Keratinocyte (primary cell): ENCODE data around the gene PCBD1. TPM values are rescaled to one million over a fixed set of nuclear protein-coding genes. Genes with fewer than 3 reads are reported as not detected.
A peak's percentile ranks its signal among the peaks of the same experiment; 100 is the strongest.

Experiments used
- DNase-seq: peaks from one replicate; pipeline ENCODE4 v3.0.0-alpha.2; 2011; ENCODE audit warnings: low read depth, missing footprints, low spot score
- FAIRE-seq: peaks from 2 replicates; lab custom pipeline; 2011; peaks lifted over from hg19 to GRCh38; lab: Jason Lieb, UNC
- H2AFZ ChIP-seq: 2 replicates; pipeline ENCODE4 v1.6.0; 2012; ENCODE audit warnings: low read length, control low read depth, inconsistent platforms; ENCODE audit not compliant: control insufficient read depth
- H3K27ac ChIP-seq: 2 replicates; pipeline ENCODE4 v1.5.1; 2011; ENCODE audit warnings: low read length; ENCODE audit not compliant: control insufficient read depth, insufficient read depth
- H3K27me3 ChIP-seq: 3 replicates; pipeline ENCODE4 v1.6.0; 2011; ENCODE audit warnings: low read length; ENCODE audit not compliant: control insufficient read depth, insufficient read depth; ENCODE audit errors: extremely low read depth
- H3K36me3 ChIP-seq, 2 experiments: 2 replicates in 1 of 2; 3 replicates in 1 of 2; pipeline ENCODE4 v1.5.1; 2011; ENCODE audit warnings: low read length in 2 of 2, mild to moderate bottlenecking in 1 of 2; ENCODE audit not compliant: control insufficient read depth in 2 of 2, insufficient read depth in 2 of 2; ENCODE audit errors: extremely low read depth in 1 of 2
- H3K4me1 ChIP-seq: 3 replicates; pipeline ENCODE4 v1.5.1; 2011; ENCODE audit warnings: low read length; ENCODE audit not compliant: control insufficient read depth, insufficient read depth; ENCODE audit errors: extremely low read depth
- H3K4me2 ChIP-seq: 3 replicates; pipeline ENCODE4 v1.6.0; 2011; ENCODE audit warnings: low read depth, low read length; ENCODE audit not compliant: control insufficient read depth, insufficient read depth; ENCODE audit errors: extremely low read depth
- H3K4me3 ChIP-seq, 3 experiments: fragments of 200-600 bp in 1 of 3; sonication (generic) in 1 of 3; 2 replicates in 2 of 3; 3 replicates in 1 of 3; pipeline ENCODE4 v1.5.1; 2011 to 2016; ENCODE audit warnings: low read length in 3 of 3, mild to moderate bottlenecking in 3 of 3, control low read depth in 2 of 3, inconsistent platforms in 1 of 3, low read depth in 1 of 3, mixed read lengths in 1 of 3, mixed run types in 1 of 3, moderate library complexity in 1 of 3; ENCODE audit not compliant: control insufficient read depth in 2 of 3, insufficient read depth in 2 of 3; ENCODE audit errors: extremely low read depth in 1 of 3
- H3K79me2 ChIP-seq: 2 replicates; pipeline ENCODE4 v1.6.0; 2012; ENCODE audit warnings: low read length; ENCODE audit not compliant: control insufficient read depth, insufficient read depth
- H3K9ac ChIP-seq: 3 replicates; pipeline ENCODE4 v1.6.0; 2011; ENCODE audit warnings: low read length; ENCODE audit not compliant: control insufficient read depth, insufficient read depth; ENCODE audit errors: extremely low read depth
- H3K9me1 ChIP-seq: 3 replicates; pipeline ENCODE4 v1.6.0; 2011; ENCODE audit warnings: low read length; ENCODE audit not compliant: control insufficient read depth, insufficient read depth; ENCODE audit errors: extremely low read depth
- H3K9me3 ChIP-seq: 2 replicates; pipeline ENCODE4 v1.5.1; 2012; ENCODE audit warnings: low read depth, low read length; ENCODE audit not compliant: control insufficient read depth
- H4K20me1 ChIP-seq: 3 replicates; pipeline ENCODE4 v1.6.0; 2011; ENCODE audit warnings: low read length; ENCODE audit not compliant: control insufficient read depth, insufficient read depth; ENCODE audit errors: extremely low read depth
- EZH2 ChIP-seq: IDR thresholded peaks from one replicate; pipeline ENCODE4 v1.6.1; 2012; ENCODE audit warnings: inconsistent platforms, mild to moderate bottlenecking, low read length, moderate library complexity
- dilution Hi-C: fragments of 300-500 bp; cut with MboI; formaldehyde crosslinking; loops from one replicate; pipeline ENCODE4 v1.7.0; 2020; ENCODE audit warnings: low sequenced_read_pairs; ENCODE audit not compliant: extremely low pct_ligation_motif_present
- polyA plus RNA-seq, 5 experiments: library from polyadenylated mRNA; depleted of rRNA in 3 of 5; stranded (reverse) in 3 of 5; stranded (forward) in 1 of 5; unstranded in 1 of 5; fragments of >200 nt; gene quantifications; 1 replicate in 1 of 5; 2 replicates in 3 of 5; 3 replicates in 1 of 5; pipeline versions ENCODE4 v1.2.1 to v1.2.3, GENCODE V29; 2011 to 2012; ENCODE audit warnings: missing spikeins in 2 of 5, low read depth in 1 of 5, low replicate concordance in 1 of 5
- TF ChIP-seq, protein P1 (sequence below), 3 experiments: IDR thresholded peaks in 1 of 3; conservative IDR thresholded peaks in 1 of 3; optimal IDR thresholded peaks in 1 of 3; 2 replicates in 2 of 3; 3 replicates in 1 of 3; pipeline versions ENCODE3 to v1.5.1; 2011; ENCODE audit warnings: low read length in 3 of 3, mild to moderate bottlenecking in 3 of 3, moderate library complexity in 2 of 3, control low read depth in 1 of 3, inconsistent platforms in 1 of 3; ENCODE audit not compliant: insufficient read depth in 2 of 3; ENCODE audit errors: extremely low read depth in 1 of 3

Gene PCBD1
- polyA plus RNA-seq, 1 donor (not counting 4 experiments of a cell fraction or from before 2014, with no cell fraction given) = 41.5 TPM

GRCh38 chr10:70905071-70906021, 17.0 kb upstream of the PCBD1 start:
- no peak for DNase-seq
- H3K27me3 ChIP-seq = peaks cover 4% of the 10 kb centered on the region
- dilution Hi-C loops = no loop called here
- H3K9me3 ChIP-seq = no peaks in the 10 kb centered on the region
- H3K9me1 ChIP-seq = no peaks in the 10 kb centered on the region
- TF ChIP-seq, protein P1, sequence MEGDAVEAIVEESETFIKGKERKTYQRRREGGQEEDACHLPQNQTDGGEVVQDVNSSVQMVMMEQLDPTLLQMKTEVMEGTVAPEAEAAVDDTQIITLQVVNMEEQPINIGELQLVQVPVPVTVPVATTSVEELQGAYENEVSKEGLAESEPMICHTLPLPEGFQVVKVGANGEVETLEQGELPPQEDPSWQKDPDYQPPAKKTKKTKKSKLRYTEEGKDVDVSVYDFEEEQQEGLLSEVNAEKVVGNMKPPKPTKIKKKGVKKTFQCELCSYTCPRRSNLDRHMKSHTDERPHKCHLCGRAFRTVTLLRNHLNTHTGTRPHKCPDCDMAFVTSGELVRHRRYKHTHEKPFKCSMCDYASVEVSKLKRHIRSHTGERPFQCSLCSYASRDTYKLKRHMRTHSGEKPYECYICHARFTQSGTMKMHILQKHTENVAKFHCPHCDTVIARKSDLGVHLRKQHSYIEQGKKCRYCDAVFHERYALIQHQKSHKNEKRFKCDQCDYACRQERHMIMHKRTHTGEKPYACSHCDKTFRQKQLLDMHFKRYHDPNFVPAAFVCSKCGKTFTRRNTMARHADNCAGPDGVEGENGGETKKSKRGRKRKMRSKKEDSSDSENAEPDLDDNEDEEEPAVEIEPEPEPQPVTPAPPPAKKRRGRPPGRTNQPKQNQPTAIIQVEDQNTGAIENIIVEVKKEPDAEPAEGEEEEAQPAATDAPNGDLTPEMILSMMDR (optimal IDR thresholded peaks at IDR 0.05 in 1 of 3, IDR thresholded peaks at IDR 0.05 in 1 of 3, conservative IDR thresholded peaks at IDR 0.05 in 1 of 3; ENCODE audit: extremely low read depth in 1 of 3, insufficient read depth in 2 of 3, low read length in 3 of 3) = no peak
- no peaks in the 10 kb centered on the region for H3K4me1 ChIP-seq
- no peak overlapping the region for H3K4me2 ChIP-seq
- no peak overlapping the region for H3K27ac ChIP-seq
- no peaks in the 10 kb centered on the region for H4K20me1 ChIP-seq
- H2AFZ ChIP-seq = no peak overlapping the region
- FAIRE-seq = no peak
- no peaks in the 10 kb centered on the region for H3K36me3 ChIP-seq
- no peaks in the 10 kb centered on the region for H3K79me2 ChIP-seq
- no peak overlapping the region for H3K4me3 ChIP-seq
- no peak overlapping the region for H3K9ac ChIP-seq

- FAIRE-seq = peak; percentile 71
- no peaks in the 10 kb centered on the region for H3K79me2 ChIP-seq
- no peak overlapping the region for H3K4me3 ChIP-seq
- DNase-seq = no peak
- no peak overlapping the region for H2AFZ ChIP-seq
- no peak overlapping the region for H3K9ac ChIP-seq
- H3K36me3 ChIP-seq = no peaks in the 10 kb centered on the region
- H4K20me1 ChIP-seq = no peaks in the 10 kb centered on the region
- H3K9me1 ChIP-seq = no peaks in the 10 kb centered on the region
- dilution Hi-C loops = no loop called here
- H3K27me3 ChIP-seq = peaks cover 4% of the 10 kb centered on the region
- H3K9me3 ChIP-seq = no peaks in the 10 kb centered on the region
- H3K27ac ChIP-seq = no peak overlapping the region
- H3K4me1 ChIP-seq = peaks cover 4% of the 10 kb centered on the region
- no peak overlapping the region for H3K4me2 ChIP-seq
- TF ChIP-seq, protein P1 (optimal IDR thresholded peaks at IDR 0.05 in 1 of 3, IDR thresholded peaks at IDR 0.05 in 1 of 3, conservative IDR thresholded peaks at IDR 0.05 in 1 of 3; ENCODE audit: extremely low read depth in 1 of 3, insufficient read depth in 2 of 3, low read length in 3 of 3) = peak; percentile 90 to 96 (median 94)
- TF ChIP-seq EZH2 = no peak
These were observed 15.0 kb upstream of the PCBD1 start for GRCh38 chr10:70903262-70903921.
